HCT116 (cell line): ENCODE data around the gene KCNJ10. TPM values are rescaled to one million over a fixed set of nuclear protein-coding genes. Genes with fewer than 3 reads are reported as not detected.

Experiments used
- ATAC-seq: fragments of 200-7000 bp; cut with Tn5 transposase; 2 replicates; pipeline ENCODE4 v1.9.1; 2020; ENCODE audit warnings: mild to moderate bottlenecking, moderate library complexity
- BruUV-seq: library from RNA; stranded (reverse); fragments of 400-500 nt; replicated peaks from 2 replicates; lab custom pipeline; 2021; lab: Mats Ljungman, UMichigan
- CTCF ChIA-PET: fragments of 300-600 bp; sonication (Branson Sonifier 250); formaldehyde crosslinking; loops from one replicate; lab custom pipeline; 2021; ENCODE audit warnings: antibody characterized with exemption; lab: Charles Lee
- POLR2A ChIA-PET: fragments of 300-600, 350-600 bp; sonication (Branson Sonifier 250); formaldehyde crosslinking; loops from one replicate; lab custom pipeline; 2021; ENCODE audit warnings: antibody characterized with exemption; lab: Charles Lee
- RAD21 ChIA-PET, 2 experiments: fragments of 300-600 bp; sonication (Branson Sonifier 250); formaldehyde crosslinking; loops; one replicate each; lab custom pipeline; 2023; ENCODE audit warnings: low total read pairs in 2 of 2; ENCODE audit not compliant: uncharacterized antibody in 2 of 2, unreplicated experiment in 2 of 2, low non-redundant PET in 1 of 2; lab: Charles Lee
- DNase-seq: peaks from one replicate; pipeline ENCODE4 v3.0.0-alpha.2; 2010; ENCODE audit warnings: low read depth, low spot score
- H2AFZ ChIP-seq: fragments of 200-600 bp; shearing (Covaris generic), sonication (generic); 2 replicates; pipeline ENCODE4 v1.6.1; 2017; ENCODE audit warnings: low read depth, mixed run types, mixed read lengths, antibody characterized with exemption, low read length; ENCODE audit not compliant: poor library complexity, severe bottlenecking
- H3K27ac ChIP-seq: 2 replicates; pipeline ENCODE4 v1.5.1; 2012; ENCODE audit warnings: low read depth, low read length
- H3K27me3 ChIP-seq: fragments of 200-600 bp; sonication (generic); 2 replicates; pipeline ENCODE4 v1.6.1; 2016; ENCODE audit warnings: mixed run types, low read length, mixed read lengths; ENCODE audit not compliant: insufficient read depth
- H3K36me3 ChIP-seq, 2 experiments: fragments of 200-500 bp in 1 of 2; fragments of 200-600 bp in 1 of 2; sonication (Bioruptor generic) in 1 of 2; sonication (generic) in 1 of 2; 2 replicates each; pipeline versions ENCODE4 v1.5.1 to v1.6.1; 2014 to 2016; ENCODE audit warnings: low read length in 2 of 2, inconsistent platforms in 1 of 2, mixed read lengths in 1 of 2, mixed run types in 1 of 2; ENCODE audit not compliant: insufficient read depth in 2 of 2, control insufficient read depth in 1 of 2
- H3K4me1 ChIP-seq, 2 experiments: fragments of 200-600 bp in 1 of 2; sonication (generic) in 1 of 2; 2 replicates each; pipeline versions ENCODE4 v1.5.1 to v1.6.1; 2012 to 2017; ENCODE audit warnings: low read length in 2 of 2, inconsistent platforms in 1 of 2, mild to moderate bottlenecking in 1 of 2, mixed read lengths in 1 of 2, mixed run types in 1 of 2, moderate library complexity in 1 of 2; ENCODE audit not compliant: insufficient read depth in 2 of 2, control insufficient read depth in 1 of 2
- H3K4me2 ChIP-seq: fragments of 200-600 bp; sonication (generic); 2 replicates; pipeline ENCODE4 v1.6.1; 2017; ENCODE audit warnings: mixed run types, low read length, mixed read lengths
- H3K4me3 ChIP-seq, 2 experiments: fragments of 200-600 bp in 1 of 2; sonication (generic) in 1 of 2; replicated peaks in 1 of 2; 2 replicates each; pipeline ENCODE4 v1.5.1; 2011 to 2016; ENCODE audit warnings: low read length in 2 of 2, control low read depth in 1 of 2, low read depth in 1 of 2, mild to moderate bottlenecking in 1 of 2, mixed read lengths in 1 of 2, mixed run types in 1 of 2
- H3K79me2 ChIP-seq: fragments of 200-600 bp; sonication (generic); 2 replicates; pipeline ENCODE4 v1.6.1; 2017; ENCODE audit warnings: mild to moderate bottlenecking, mixed run types, low read length, moderate library complexity, mixed read lengths; ENCODE audit not compliant: insufficient read depth
- H3K9ac ChIP-seq: fragments of 200-600 bp; sonication (generic); 2 replicates; pipeline ENCODE4 v1.6.1; 2016; ENCODE audit warnings: low read length, mixed read lengths
- H3K9me2 ChIP-seq: fragments of 200-600 bp; sonication (generic), shearing (Covaris generic); 2 replicates; pipeline ENCODE4 v1.6.1; 2017; ENCODE audit warnings: mixed run types, mild to moderate bottlenecking, moderate library complexity; ENCODE audit not compliant: insufficient read depth
- H3K9me3 ChIP-seq, 2 experiments: fragments of 200-500 bp in 1 of 2; fragments of 200-600 bp in 1 of 2; sonication (Bioruptor generic) in 1 of 2; sonication (generic) in 1 of 2; 2 replicates each; pipeline ENCODE4 v1.6.1; 2014 to 2017; ENCODE audit warnings: low read length in 2 of 2, mixed read lengths in 2 of 2, inconsistent platforms in 1 of 2, low read depth in 1 of 2, mild to moderate bottlenecking in 1 of 2, mixed run types in 1 of 2, moderate library complexity in 1 of 2; ENCODE audit not compliant: control insufficient read depth in 1 of 2, insufficient read depth in 1 of 2
- H4K20me1 ChIP-seq: fragments of 200-600 bp; sonication (generic), shearing (Covaris generic); 2 replicates; pipeline ENCODE4 v1.6.1; 2017; ENCODE audit warnings: mixed run types, mild to moderate bottlenecking, moderate library complexity; ENCODE audit not compliant: insufficient read depth
- ATF3 ChIP-seq: IDR thresholded peaks from 2 replicates; pipeline ENCODE4 v1.6.1; 2012
- CTCF ChIP-seq, 3 experiments: fragments of 200-600 bp in 1 of 3; sonication (generic) in 1 of 3; IDR thresholded peaks in 2 of 3; conservative IDR thresholded peaks in 1 of 3; 2 replicates each; pipeline ENCODE4 v1.5.1; 2012 to 2017; ENCODE audit warnings: low read depth in 2 of 3, low read length in 2 of 3, antibody characterized with exemption in 1 of 3, borderline replicate concordance in 1 of 3, control low read depth in 1 of 3, mild to moderate bottlenecking in 1 of 3, mixed read lengths in 1 of 3, mixed run types in 1 of 3, moderate library complexity in 1 of 3; ENCODE audit not compliant: insufficient read depth in 1 of 3
- POLR2AphosphoS5 ChIP-seq: IDR thresholded peaks from 2 replicates; pipeline ENCODE4 v1.6.1; 2011; ENCODE audit warnings: mild to moderate bottlenecking, low read depth, low read length, moderate library complexity
- RAD21 ChIP-seq: IDR thresholded peaks from 2 replicates; pipeline ENCODE4 v1.6.1; 2012; ENCODE audit warnings: low read depth, mild to moderate bottlenecking
- SRF ChIP-seq: IDR thresholded peaks from 2 replicates; pipeline ENCODE4 v1.6.1; 2012; ENCODE audit warnings: low read depth
- YY1 ChIP-seq: IDR thresholded peaks from 2 replicates; pipeline ENCODE4 v1.6.1; 2011; ENCODE audit warnings: low read length, low read depth, moderate library complexity, mild to moderate bottlenecking; ENCODE audit not compliant: insufficient replicate concordance; ENCODE audit errors: extremely low read depth
- intact Hi-C: fragments of 100-400 bp; cut with micrococcal nuclease; formaldehyde crosslinking; loops from 2 replicates; pipeline ENCODE4 v1.10.0; 2022
- total RNA-seq: library from RNA; stranded (reverse); gene quantifications from one replicate; pipeline ENCODE4 v1.2.1, GENCODE V29; 2021; ENCODE audit not compliant: unreplicated experiment
- TF ChIP-seq, protein P1 (sequence below): IDR thresholded peaks from 2 replicates; pipeline ENCODE4 v1.6.1; 2012; ENCODE audit warnings: low read depth

KCNJ10 gene
- total RNA-seq, 1 experiment from 2014 or later, result 0.57 TPM

DNA sequence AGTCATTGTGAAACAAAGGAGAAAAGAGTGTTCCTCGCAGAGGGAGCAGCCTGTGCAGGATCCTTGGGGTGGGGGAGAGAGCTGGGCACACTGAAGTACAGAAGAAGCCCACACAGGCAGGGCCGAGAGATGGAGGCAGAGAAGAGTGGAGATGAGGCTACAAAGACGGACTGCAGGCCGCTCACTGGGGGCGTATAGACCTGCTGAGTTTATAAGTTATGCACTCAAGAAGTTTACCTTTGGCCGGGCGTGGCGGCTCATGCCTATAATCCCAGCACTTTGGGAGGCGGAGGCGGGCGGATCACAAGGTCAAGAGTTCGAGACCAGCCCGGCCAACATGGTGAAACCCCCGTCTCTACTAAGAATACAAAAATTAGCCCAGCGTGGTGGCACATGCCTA lies 108.3 kb downstream of the KCNJ10 start:
- peaks cover 6 to 24% of the 10 kb centered on the region in 2 experiments; a peak in 3 of 4 replicates for H3K4me1 ChIP-seq
- H2AFZ ChIP-seq, result no peak overlapping the region
- H3K9ac ChIP-seq, result no peak overlapping the region
- TF ChIP-seq YY1 (no peak), RAD21 (no peak), POLR2AphosphoS5 (no peak), ATF3 (no peak), SRF (no peak), CTCF (IDR thresholded peaks at IDR 0.05 in 2 of 3, conservative IDR thresholded peaks at IDR 0.05 in 1 of 3; ENCODE audit: borderline replicate concordance in 1 of 3, insufficient read depth in 1 of 3, low read depth in 2 of 3, low read length in 2 of 3) (no peak)
- TF ChIP-seq, protein P1, sequence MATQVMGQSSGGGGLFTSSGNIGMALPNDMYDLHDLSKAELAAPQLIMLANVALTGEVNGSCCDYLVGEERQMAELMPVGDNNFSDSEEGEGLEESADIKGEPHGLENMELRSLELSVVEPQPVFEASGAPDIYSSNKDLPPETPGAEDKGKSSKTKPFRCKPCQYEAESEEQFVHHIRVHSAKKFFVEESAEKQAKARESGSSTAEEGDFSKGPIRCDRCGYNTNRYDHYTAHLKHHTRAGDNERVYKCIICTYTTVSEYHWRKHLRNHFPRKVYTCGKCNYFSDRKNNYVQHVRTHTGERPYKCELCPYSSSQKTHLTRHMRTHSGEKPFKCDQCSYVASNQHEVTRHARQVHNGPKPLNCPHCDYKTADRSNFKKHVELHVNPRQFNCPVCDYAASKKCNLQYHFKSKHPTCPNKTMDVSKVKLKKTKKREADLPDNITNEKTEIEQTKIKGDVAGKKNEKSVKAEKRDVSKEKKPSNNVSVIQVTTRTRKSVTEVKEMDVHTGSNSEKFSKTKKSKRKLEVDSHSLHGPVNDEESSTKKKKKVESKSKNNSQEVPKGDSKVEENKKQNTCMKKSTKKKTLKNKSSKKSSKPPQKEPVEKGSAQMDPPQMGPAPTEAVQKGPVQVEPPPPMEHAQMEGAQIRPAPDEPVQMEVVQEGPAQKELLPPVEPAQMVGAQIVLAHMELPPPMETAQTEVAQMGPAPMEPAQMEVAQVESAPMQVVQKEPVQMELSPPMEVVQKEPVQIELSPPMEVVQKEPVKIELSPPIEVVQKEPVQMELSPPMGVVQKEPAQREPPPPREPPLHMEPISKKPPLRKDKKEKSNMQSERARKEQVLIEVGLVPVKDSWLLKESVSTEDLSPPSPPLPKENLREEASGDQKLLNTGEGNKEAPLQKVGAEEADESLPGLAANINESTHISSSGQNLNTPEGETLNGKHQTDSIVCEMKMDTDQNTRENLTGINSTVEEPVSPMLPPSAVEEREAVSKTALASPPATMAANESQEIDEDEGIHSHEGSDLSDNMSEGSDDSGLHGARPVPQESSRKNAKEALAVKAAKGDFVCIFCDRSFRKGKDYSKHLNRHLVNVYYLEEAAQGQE, result no peak
- no peaks in the 10 kb centered on the region; a peak in 1 of 4 replicates for H3K9me3 ChIP-seq
- H3K27me3 ChIP-seq, result no peaks in the 10 kb centered on the region
- H3K27ac ChIP-seq, result no peak overlapping the region
- ChIA-PET RAD21 (no interaction called here), CTCF (interaction anchor here (1.8 kb wide), 1 partner anchor 46 kb away, joined by 5 read pairs; no protein-coding TSS in a partner anchor), POLR2A (no interaction called here)
- H3K4me2 ChIP-seq, result no peak overlapping the region
- H4K20me1 ChIP-seq, result no peaks in the 10 kb centered on the region
- DNase-seq (no peak), ATAC-seq (no peak)
- H3K4me3 ChIP-seq, result no peak overlapping the region
- no peaks in the 10 kb centered on the region for H3K36me3 ChIP-seq
- no TSS peak for BruUV-seq
- no peaks in the 10 kb centered on the region for H3K9me2 ChIP-seq
- no peaks in the 10 kb centered on the region for H3K79me2 ChIP-seq
- intact Hi-C loops, result no loop called here
